WTC11 (cell line): ENCODE data around the gene GPR68. TPM values are rescaled to one million over a fixed set of nuclear protein-coding genes. Genes with fewer than 3 reads are reported as not detected.

Source experiments
- ATAC-seq: fragments of 200-7000 bp; cut with Tn5 transposase; 2 replicates; pipeline ENCODE4 v1.10.0; 2021; ENCODE audit warnings: mild to moderate bottlenecking, moderate library complexity
- CTCF ChIA-PET: fragments of 300-600 bp; sonication (Branson Sonifier 250); formaldehyde crosslinking; loops from one replicate; lab custom pipeline; 2021; ENCODE audit warnings: antibody characterized with exemption; lab: Charles Lee
- POLR2A ChIA-PET: fragments of 350-600 bp; sonication (Branson Sonifier 250); formaldehyde crosslinking; loops from one replicate; lab custom pipeline; 2021; ENCODE audit warnings: antibody characterized with exemption; lab: Charles Lee
- DNase-seq: peaks from one replicate; pipeline ENCODE4 v3.0.0; 2021; ENCODE audit warnings: low spot score
- H3K27ac Mint-ChIP-seq: 2 replicates; pipeline ENCODE4 v1.8.0; 2021; ENCODE audit warnings: mixed read lengths
- H3K27me3 Mint-ChIP-seq: 2 replicates; pipeline ENCODE4 v1.8.0; 2021; ENCODE audit warnings: low read depth, mild to moderate bottlenecking, moderate library complexity, mixed read lengths
- H3K36me3 Mint-ChIP-seq: 2 replicates; pipeline ENCODE4 v1.8.0; 2021; ENCODE audit warnings: mixed read lengths
- H3K4me1 Mint-ChIP-seq: 2 replicates; pipeline ENCODE4 v1.8.0; 2022; ENCODE audit warnings: mixed read lengths
- H3K4me3 Mint-ChIP-seq: 2 replicates; pipeline ENCODE4 v1.8.0; 2021; ENCODE audit warnings: mild to moderate bottlenecking, moderate library complexity, mixed read lengths
- H3K9me3 Mint-ChIP-seq: 2 replicates; pipeline ENCODE4 v1.8.0; 2021; ENCODE audit warnings: mixed read lengths
- ARID4B ChIP-seq: sonication (generic); formaldehyde crosslinking; IDR thresholded peaks from 2 replicates; pipeline ENCODE4 v1.8.0; 2023; ENCODE audit warnings: missing genetic modification reagents, mild to moderate bottlenecking, borderline replicate concordance
- IRF1 ChIP-seq: sonication (generic); formaldehyde crosslinking; IDR thresholded peaks from 2 replicates; pipeline ENCODE4 v1.8.0; 2023; ENCODE audit warnings: missing genetic modification reagents
- KAT7 ChIP-seq: sonication (generic); formaldehyde crosslinking; IDR thresholded peaks from 2 replicates; pipeline ENCODE4 v1.8.1; 2023; ENCODE audit warnings: missing genetic modification reagents, mild to moderate bottlenecking, borderline replicate concordance
- MYBL2 ChIP-seq: sonication (generic); formaldehyde crosslinking; IDR thresholded peaks from 2 replicates; pipeline ENCODE4 v1.8.1; 2023; ENCODE audit warnings: mild to moderate bottlenecking, moderate library complexity, missing genetic modification reagents
- NFYB ChIP-seq: sonication (generic); formaldehyde crosslinking; conservative IDR thresholded peaks from 2 replicates; pipeline ENCODE4 v1.8.0; 2022; ENCODE audit warnings: low read depth, missing genetic modification reagents
- OVOL2 ChIP-seq: fragments of 250-450 bp; sonication (Bioruptor Pico); IDR thresholded peaks from 2 replicates; pipeline ENCODE4 v1.9.0; 2021; ENCODE audit warnings: mild to moderate bottlenecking, borderline replicate concordance
- PREB ChIP-seq: sonication (generic); formaldehyde crosslinking; IDR thresholded peaks from 2 replicates; pipeline ENCODE4 v1.8.1; 2022; ENCODE audit warnings: mild to moderate bottlenecking, missing genetic modification reagents, moderate library complexity, borderline replicate concordance
- PRRX2 ChIP-seq: fragments of 250-450 bp; sonication (Bioruptor Pico); IDR thresholded peaks from 2 replicates; pipeline ENCODE4 v1.8.0; 2021; ENCODE audit warnings: mild to moderate bottlenecking
- SMAD3 ChIP-seq: sonication (generic); formaldehyde crosslinking; IDR thresholded peaks from 2 replicates; pipeline ENCODE4 v1.8.0; 2022; ENCODE audit warnings: missing genetic modification reagents, mild to moderate bottlenecking, borderline replicate concordance
- TP53 ChIP-seq: sonication (generic); formaldehyde crosslinking; IDR thresholded peaks from 2 replicates; pipeline ENCODE4 v1.8.1; 2023; ENCODE audit warnings: mild to moderate bottlenecking, missing genetic modification reagents
- ZNF219 ChIP-seq: sonication (generic); formaldehyde crosslinking; IDR thresholded peaks from 2 replicates; pipeline ENCODE4 v1.8.0; 2023; ENCODE audit warnings: missing genetic modification reagents, mild to moderate bottlenecking, borderline replicate concordance
- ZNF416 ChIP-seq: fragments of 250-450 bp; sonication (Bioruptor Pico); IDR thresholded peaks from 2 replicates; pipeline ENCODE4 v1.9.0; 2021; ENCODE audit warnings: mild to moderate bottlenecking, inconsistent platforms
- total RNA-seq: library from RNA; stranded (reverse); gene quantifications from 3 replicates; pipeline ENCODE4 v1.2.3, GENCODE V29; 2021
- TF ChIP-seq, protein P1 (sequence below): fragments of 250-450 bp; sonication (Bioruptor Pico); IDR thresholded peaks from 2 replicates; pipeline ENCODE4 v1.9.0; 2021; ENCODE audit warnings: moderate library complexity, mild to moderate bottlenecking, inconsistent platforms, borderline replicate concordance
- TF ChIP-seq, protein P2 (sequence below): sonication (generic); formaldehyde crosslinking; IDR thresholded peaks from 2 replicates; pipeline ENCODE4 v1.8.1; 2022; ENCODE audit warnings: missing genetic modification reagents, borderline replicate concordance
- TF ChIP-seq, protein P3 (sequence below): sonication (generic); formaldehyde crosslinking; IDR thresholded peaks from 2 replicates; pipeline ENCODE4 v1.8.1; 2023; ENCODE audit warnings: mild to moderate bottlenecking, missing genetic modification reagents
- TF ChIP-seq, protein P4 (sequence below): sonication (generic); formaldehyde crosslinking; IDR thresholded peaks from 2 replicates; pipeline ENCODE4 v1.8.0; 2023; ENCODE audit warnings: mild to moderate bottlenecking, missing genetic modification reagents

The GPR68 gene
- total RNA-seq, 1 experiment from 2014 or later, result 0.28 TPM

DNA sequence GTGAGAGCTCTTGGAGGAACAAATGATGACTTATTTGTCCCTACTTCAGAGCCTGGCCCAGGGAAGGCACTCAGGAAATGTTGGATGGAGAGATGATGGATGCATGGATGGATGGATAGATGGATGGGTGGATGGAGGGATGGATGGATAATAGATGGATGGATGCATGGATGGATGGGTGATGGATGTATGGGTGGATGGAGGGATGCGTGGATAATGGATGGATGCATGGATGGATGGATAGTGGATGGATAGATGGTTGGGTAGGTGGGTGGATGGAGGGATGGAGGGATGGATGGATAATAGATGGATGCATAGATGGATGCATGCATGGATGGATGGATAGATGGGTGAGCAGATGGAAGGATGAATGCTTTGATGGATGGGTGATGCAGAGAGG lies 23.2 kb downstream of the GPR68 start:
- DNase-seq (no peak), ATAC-seq (no peak)
- no peaks in the 10 kb centered on the region for H3K9me3 Mint-ChIP-seq
- TF ChIP-seq, protein P1, sequence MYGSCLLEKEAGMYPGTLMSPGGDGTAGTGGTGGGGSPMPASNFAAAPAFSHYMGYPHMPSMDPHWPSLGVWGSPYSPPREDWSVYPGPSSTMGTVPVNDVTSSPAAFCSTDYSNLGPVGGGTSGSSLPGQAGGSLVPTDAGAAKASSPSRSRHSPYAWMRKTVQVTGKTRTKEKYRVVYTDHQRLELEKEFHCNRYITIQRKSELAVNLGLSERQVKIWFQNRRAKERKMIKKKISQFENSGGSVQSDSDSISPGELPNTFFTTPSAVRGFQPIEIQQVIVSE (CRISPR knock-in tag), result no peak
- TF ChIP-seq PRRX2 (CRISPR knock-in tag) (no peak), ARID4B (CRISPR knock-in tag) (no peak), NFYB (CRISPR knock-in tag) (no peak), ZNF416 (no peak), PREB (CRISPR knock-in tag) (no peak), IRF1 (CRISPR knock-in tag) (no peak), MYBL2 (CRISPR knock-in tag) (no peak), SMAD3 (CRISPR knock-in tag) (no peak), ZNF219 (no peak), KAT7 (CRISPR knock-in tag) (no peak), TP53 (CRISPR knock-in tag) (no peak), OVOL2 (CRISPR knock-in tag) (no peak)
- TF ChIP-seq, protein P2, sequence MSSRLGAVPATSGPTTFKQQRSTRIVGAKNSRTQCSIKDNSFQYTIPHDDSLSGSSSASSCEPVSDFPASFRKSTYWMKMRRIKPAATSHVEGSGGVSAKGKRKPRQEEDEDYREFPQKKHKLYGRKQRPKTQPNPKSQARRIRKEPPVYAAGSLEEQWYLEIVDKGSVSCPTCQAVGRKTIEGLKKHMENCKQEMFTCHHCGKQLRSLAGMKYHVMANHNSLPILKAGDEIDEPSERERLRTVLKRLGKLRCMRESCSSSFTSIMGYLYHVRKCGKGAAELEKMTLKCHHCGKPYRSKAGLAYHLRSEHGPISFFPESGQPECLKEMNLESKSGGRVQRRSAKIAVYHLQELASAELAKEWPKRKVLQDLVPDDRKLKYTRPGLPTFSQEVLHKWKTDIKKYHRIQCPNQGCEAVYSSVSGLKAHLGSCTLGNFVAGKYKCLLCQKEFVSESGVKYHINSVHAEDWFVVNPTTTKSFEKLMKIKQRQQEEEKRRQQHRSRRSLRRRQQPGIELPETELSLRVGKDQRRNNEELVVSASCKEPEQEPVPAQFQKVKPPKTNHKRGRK (CRISPR knock-in tag), result no peak
- TF ChIP-seq, protein P3, sequence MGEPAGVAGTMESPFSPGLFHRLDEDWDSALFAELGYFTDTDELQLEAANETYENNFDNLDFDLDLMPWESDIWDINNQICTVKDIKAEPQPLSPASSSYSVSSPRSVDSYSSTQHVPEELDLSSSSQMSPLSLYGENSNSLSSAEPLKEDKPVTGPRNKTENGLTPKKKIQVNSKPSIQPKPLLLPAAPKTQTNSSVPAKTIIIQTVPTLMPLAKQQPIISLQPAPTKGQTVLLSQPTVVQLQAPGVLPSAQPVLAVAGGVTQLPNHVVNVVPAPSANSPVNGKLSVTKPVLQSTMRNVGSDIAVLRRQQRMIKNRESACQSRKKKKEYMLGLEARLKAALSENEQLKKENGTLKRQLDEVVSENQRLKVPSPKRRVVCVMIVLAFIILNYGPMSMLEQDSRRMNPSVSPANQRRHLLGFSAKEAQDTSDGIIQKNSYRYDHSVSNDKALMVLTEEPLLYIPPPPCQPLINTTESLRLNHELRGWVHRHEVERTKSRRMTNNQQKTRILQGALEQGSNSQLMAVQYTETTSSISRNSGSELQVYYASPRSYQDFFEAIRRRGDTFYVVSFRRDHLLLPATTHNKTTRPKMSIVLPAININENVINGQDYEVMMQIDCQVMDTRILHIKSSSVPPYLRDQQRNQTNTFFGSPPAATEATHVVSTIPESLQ (CRISPR knock-in tag), result no peak
- TF ChIP-seq, protein P4, sequence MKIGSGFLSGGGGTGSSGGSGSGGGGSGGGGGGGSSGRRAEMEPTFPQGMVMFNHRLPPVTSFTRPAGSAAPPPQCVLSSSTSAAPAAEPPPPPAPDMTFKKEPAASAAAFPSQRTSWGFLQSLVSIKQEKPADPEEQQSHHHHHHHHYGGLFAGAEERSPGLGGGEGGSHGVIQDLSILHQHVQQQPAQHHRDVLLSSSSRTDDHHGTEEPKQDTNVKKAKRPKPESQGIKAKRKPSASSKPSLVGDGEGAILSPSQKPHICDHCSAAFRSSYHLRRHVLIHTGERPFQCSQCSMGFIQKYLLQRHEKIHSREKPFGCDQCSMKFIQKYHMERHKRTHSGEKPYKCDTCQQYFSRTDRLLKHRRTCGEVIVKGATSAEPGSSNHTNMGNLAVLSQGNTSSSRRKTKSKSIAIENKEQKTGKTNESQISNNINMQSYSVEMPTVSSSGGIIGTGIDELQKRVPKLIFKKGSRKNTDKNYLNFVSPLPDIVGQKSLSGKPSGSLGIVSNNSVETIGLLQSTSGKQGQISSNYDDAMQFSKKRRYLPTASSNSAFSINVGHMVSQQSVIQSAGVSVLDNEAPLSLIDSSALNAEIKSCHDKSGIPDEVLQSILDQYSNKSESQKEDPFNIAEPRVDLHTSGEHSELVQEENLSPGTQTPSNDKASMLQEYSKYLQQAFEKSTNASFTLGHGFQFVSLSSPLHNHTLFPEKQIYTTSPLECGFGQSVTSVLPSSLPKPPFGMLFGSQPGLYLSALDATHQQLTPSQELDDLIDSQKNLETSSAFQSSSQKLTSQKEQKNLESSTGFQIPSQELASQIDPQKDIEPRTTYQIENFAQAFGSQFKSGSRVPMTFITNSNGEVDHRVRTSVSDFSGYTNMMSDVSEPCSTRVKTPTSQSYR (CRISPR knock-in tag), result no peak
- peaks cover 12% of the 10 kb centered on the region for H3K36me3 Mint-ChIP-seq
- no peaks in the 10 kb centered on the region for H3K27me3 Mint-ChIP-seq
- ChIA-PET CTCF (no interaction called here), POLR2A (no interaction called here)
- peaks cover 16% of the 10 kb centered on the region for H3K4me1 Mint-ChIP-seq
- H3K27ac Mint-ChIP-seq, result no peak overlapping the region
- H3K4me3 Mint-ChIP-seq, result no peak overlapping the region
